K562 (cell line): Measurements from ENCODE around the gene BFSP1.
A peak's percentile ranks its signal among the peaks of the same experiment; 100 is the strongest.

Source experiments
- CTCF ChIP-seq, 3 experiments: IDR thresholded peaks in 2 of 3; conservative IDR thresholded peaks in 1 of 3; 2 replicates each; pipeline ENCODE4 v1.5.1; 2011 to 2012; ENCODE audit warnings: low read length in 3 of 3, mild to moderate bottlenecking in 3 of 3, control low read depth in 2 of 3, improper control_type of control experiment in 1 of 3, inconsistent platforms in 1 of 3, low read depth in 1 of 3, mixed read lengths in 1 of 3, moderate library complexity in 1 of 3; ENCODE audit not compliant: insufficient read depth in 2 of 3
- EZH2 ChIP-seq: IDR thresholded peaks from 2 replicates; pipeline ENCODE4 v1.6.1; 2012; ENCODE audit warnings: low read depth, mild to moderate bottlenecking, inconsistent platforms, low read length, borderline replicate concordance
- POLR2AphosphoS5 ChIP-seq: IDR thresholded peaks from 2 replicates; pipeline ENCODE4 v1.6.1; 2011; ENCODE audit warnings: mild to moderate bottlenecking, low read depth, low read length, moderate library complexity; ENCODE audit not compliant: control insufficient read depth, insufficient read depth
- SMC3 ChIP-seq: conservative IDR thresholded peaks from 2 replicates; pipeline ENCODE4 v1.6.1; 2011; ENCODE audit warnings: low read depth, low read length, improper control_type of control experiment; ENCODE audit not compliant: insufficient read depth

- TF ChIP-seq SMC3, result no peak
- peak; percentile 35 to 74 (median 45); a peak in 4 of 6 replicates for TF ChIP-seq CTCF (IDR thresholded peaks at IDR 0.05 in 2 of 3, conservative IDR thresholded peaks at IDR 0.05 in 1 of 3; ENCODE audit: insufficient read depth in 2 of 3, low read depth in 1 of 3, low read length in 3 of 3)
- TF ChIP-seq POLR2AphosphoS5, result no peak
- TF ChIP-seq EZH2, result no peak
Measured at GRCh38 chr20:17504898-17505635, 26.1 kb downstream of the BFSP1 start.
